Measurements from ENCODE around the gene SMTNL1.
A peak's percentile ranks its signal among the peaks of the same experiment; 100 is the strongest.

SMTNL1 gene

DNA sequence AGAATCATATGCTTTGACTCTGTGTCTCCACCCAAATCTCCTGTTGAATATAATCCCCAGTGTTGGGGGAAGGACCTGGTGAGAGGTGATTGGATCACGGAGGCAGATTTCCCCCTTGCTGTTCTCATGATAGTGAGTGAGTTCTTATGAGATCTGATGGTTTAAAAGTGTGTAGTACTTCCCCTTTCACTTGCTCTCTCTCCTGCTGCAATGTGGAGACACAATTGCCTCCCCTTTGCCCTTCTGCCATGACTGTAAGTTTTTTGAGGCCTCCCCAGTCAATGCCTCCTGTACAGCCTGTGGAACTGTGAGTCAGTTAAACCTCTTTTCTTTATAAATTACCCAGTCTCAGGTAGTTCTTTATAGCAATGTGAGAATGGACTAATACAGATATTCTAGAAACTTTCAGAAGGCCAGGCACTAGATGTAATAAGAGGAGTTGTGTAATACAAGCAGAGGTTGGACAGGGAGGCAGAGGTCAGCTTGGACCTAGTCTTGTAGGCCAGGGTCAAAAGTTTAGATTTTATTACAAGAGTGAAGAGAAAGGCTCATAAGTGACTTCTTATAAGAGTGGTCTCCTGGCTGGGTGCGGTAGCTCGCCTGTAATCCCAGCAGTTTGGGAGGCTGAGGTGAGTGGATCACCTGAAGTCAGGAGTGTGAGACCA lies 50.8 kb downstream of the SMTNL1 start:
- no peak for DNase-seq (ENCODE audit: low spot score)

- no peak for DNase-seq (ENCODE audit: low spot score)
Observed at GRCh38 chr11:57596266-57596885, 59.0 kb downstream of the SMTNL1 start.

DNA sequence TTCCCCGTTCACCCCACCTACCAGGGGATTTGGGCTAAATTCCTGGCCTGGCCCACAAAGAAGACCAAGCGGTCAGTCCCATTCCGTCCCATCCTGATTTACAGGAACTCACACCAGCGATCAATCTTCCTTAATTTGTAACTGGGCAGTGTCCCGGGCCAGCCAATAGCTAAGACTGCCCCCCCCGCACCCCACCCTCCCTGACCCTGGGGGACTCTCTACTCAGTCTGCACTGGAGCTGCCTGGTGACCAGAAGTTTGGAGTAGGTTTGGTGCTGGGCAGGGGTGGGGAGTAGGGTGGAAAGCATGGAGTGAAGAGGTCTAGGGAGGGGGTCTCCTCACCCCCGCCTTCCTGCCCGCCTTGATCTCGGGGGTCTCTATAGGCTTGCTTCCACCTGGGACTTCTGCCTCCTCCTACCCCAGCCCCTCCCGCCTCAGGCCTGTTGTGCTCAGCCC lies 60.1 kb downstream of the SMTNL1 start, which contains the start of gene SERPING1:
Gene SERPING1, plus strand, starts transcription at position 225 of the 455 bp plus-strand sequence. CDS start 586 bp downstream, outside the sequence.
- DNase-seq (ENCODE audit: low spot score) = no peak

DNA sequence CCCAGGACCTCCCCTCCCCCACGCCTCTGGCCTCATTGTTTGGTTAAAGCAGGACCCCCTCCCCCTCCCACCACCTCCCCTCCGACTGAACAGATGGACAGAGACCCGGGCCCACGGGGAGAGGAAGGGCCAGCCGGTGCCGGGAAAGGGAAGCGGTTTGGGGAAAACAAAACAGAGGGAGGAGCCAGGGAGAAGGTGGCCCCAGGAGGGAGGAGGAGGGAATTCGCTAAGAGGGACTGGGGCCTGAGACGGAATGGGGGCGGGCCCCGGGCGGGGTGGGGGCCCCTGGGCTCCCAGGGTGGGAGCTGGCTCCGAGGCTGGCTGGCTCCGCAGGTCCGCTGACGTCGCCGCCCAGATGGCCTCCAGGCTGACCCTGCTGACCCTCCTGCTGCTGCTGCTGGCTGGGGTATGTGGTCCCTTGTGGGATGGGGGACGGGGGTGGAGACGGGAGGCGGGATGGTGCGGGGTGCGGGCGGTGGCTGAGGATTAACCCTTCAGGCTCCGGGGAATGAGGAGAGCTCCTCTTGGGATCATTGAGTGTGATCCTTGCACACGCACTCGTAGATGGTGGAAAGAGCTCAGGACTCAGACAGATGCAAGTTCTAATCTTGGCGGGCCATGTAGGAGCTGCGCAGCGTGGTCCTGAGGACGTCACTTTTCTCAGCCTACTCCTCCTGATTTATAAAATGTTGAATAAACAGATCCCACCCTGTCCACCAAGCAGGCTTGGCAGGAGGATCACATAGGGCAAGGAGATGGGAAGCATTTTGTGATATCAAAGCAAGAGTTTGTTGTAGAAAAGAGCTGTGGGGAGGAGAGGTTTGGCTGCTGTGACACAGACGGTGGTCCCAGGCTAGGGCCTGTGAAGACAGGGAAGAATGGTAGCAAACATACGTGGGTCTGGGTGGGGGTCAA lies 60.8 kb downstream of the SMTNL1 start:
- DNase-seq (ENCODE audit: low spot score) = peak; percentile 91

DNA sequence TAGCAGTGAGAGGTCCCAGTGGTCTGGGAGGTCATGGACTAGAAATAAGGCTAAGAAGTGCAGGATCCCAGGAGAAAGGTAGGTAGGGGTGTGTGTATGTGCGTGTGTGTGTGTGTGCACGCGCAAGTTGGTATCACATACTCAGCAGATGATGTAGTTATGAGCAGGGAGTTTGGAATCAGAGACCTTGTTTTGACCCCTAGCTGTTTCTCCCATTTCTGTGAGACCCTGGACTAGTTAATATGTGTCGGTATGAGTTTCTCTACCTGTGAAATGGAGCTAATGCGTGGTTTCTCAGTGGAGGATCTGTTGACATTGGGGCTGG lies 61.4 kb downstream of the SMTNL1 start:
- DNase-seq (ENCODE audit: low spot score) = no peak

GRCh38 chr11:57599381-57599780 lies 62.0 kb downstream of the SMTNL1 start:
- no peak for DNase-seq (ENCODE audit: low spot score)

Small RNA genes lying within 50 kb of the gene (small RNA-seq; reads per million reads assigned to genes)
- 0 reads per million in 2 experiments for gene RN7SL605P

Measured in SK-N-DZ (cell line).